Upper lobe of left lung (tissue), 6 donors: Measurements from ENCODE around the gene ODAD3. TPM values are rescaled to one million over a fixed set of nuclear protein-coding genes. Genes with fewer than 3 reads are reported as not detected.

Experiments used
- ATAC-seq, 2 donors: fragments of 200-7000 bp; cut with Tn5 transposase; one replicate each; pipeline ENCODE4 v1.9.1; 2022; ENCODE audit warnings: mild to moderate bottlenecking in 2 of 2, moderate library complexity in 2 of 2; ENCODE audit not compliant: low FRiP score in 2 of 2
- DNase-seq, 2 donors: peaks; one replicate each; pipeline ENCODE4 v3.0.0-alpha.2; 2019 to 2020
- H3K27ac ChIP-seq, 4 donors: fragments of 200-600 bp; sonication (generic); one replicate each; pipeline ENCODE4 v1.5.1; 2016 to 2019
- H3K27me3 ChIP-seq, 4 donors: fragments of 200-600 bp; sonication (generic); one replicate each; pipeline ENCODE4 v1.5.1; 2017 to 2019
- H3K36me3 ChIP-seq, 4 donors: fragments of 200-600 bp; sonication (generic); one replicate each; pipeline ENCODE4 v1.5.1; 2016 to 2019
- H3K4me1 ChIP-seq, 4 donors: fragments of 200-600 bp; sonication (generic); one replicate each; pipeline ENCODE4 v1.5.1; 2018 to 2019
- H3K4me3 ChIP-seq, 4 donors: fragments of 200-600 bp; sonication (generic); one replicate each; pipeline ENCODE4 v1.5.1; 2017 to 2019; ENCODE audit warnings: mild to moderate bottlenecking in 2 of 4, moderate library complexity in 1 of 4
- H3K9me3 ChIP-seq, 4 donors: fragments of 200-600 bp; sonication (generic); one replicate each; pipeline ENCODE4 v1.5.1; 2018 to 2019
- CTCF ChIP-seq, 6 experiments: fragments of 450-650 bp in 4 of 6; fragments of 200-600 bp in 2 of 6; sonication (generic) in 2 of 6; IDR thresholded peaks; one replicate each; pipeline ENCODE4 v1.5.1; 2016 to 2019; ENCODE audit warnings: antibody characterized with exemption in 6 of 6
- EP300 ChIP-seq, 4 donors: sonication (generic); formaldehyde crosslinking; IDR thresholded peaks; one replicate each; pipeline ENCODE4 v1.5.1; 2017; ENCODE audit warnings: antibody characterized with exemption in 4 of 4, control low read depth in 2 of 4
- POLR2A ChIP-seq, 4 donors: fragments of 450-650 bp; IDR thresholded peaks; one replicate each; pipeline ENCODE4 v1.5.1; 2016 to 2017; ENCODE audit warnings: antibody characterized with exemption in 4 of 4, mild to moderate bottlenecking in 2 of 4
- POLR2AphosphoS5 ChIP-seq, 2 donors: sonication (generic); formaldehyde crosslinking; IDR thresholded peaks; one replicate each; pipeline ENCODE4 v1.5.1; 2017; ENCODE audit warnings: antibody characterized with exemption in 2 of 2
- WGBS, 2 donors: methylation state at CpG; one replicate each; pipeline ENCODE4 v1.1.5; 2017 to 2018; 5-methylcytosine and 5-hydroxymethylcytosine counted together
- total RNA-seq, 6 donors: library from RNA; depleted of rRNA in 4 of 6; stranded (reverse); fragments of >200 nt in 4 of 6; gene quantifications; one replicate each; pipeline versions ENCODE4 v1.1.0 to v1.2.1, GENCODE V29; 2016 to 2021
- donor health status: DM: no; HTN: no; CAD: no; lungs with moderate emphysema.
- donor health status: DM: no; HTN: yes; CAD: no; lungs with severe emphysema.

ODAD3 gene
- total RNA-seq, 6 donors from 2014 or later = 0.34 to 11.1 (median 4.1) TPM

DNA sequence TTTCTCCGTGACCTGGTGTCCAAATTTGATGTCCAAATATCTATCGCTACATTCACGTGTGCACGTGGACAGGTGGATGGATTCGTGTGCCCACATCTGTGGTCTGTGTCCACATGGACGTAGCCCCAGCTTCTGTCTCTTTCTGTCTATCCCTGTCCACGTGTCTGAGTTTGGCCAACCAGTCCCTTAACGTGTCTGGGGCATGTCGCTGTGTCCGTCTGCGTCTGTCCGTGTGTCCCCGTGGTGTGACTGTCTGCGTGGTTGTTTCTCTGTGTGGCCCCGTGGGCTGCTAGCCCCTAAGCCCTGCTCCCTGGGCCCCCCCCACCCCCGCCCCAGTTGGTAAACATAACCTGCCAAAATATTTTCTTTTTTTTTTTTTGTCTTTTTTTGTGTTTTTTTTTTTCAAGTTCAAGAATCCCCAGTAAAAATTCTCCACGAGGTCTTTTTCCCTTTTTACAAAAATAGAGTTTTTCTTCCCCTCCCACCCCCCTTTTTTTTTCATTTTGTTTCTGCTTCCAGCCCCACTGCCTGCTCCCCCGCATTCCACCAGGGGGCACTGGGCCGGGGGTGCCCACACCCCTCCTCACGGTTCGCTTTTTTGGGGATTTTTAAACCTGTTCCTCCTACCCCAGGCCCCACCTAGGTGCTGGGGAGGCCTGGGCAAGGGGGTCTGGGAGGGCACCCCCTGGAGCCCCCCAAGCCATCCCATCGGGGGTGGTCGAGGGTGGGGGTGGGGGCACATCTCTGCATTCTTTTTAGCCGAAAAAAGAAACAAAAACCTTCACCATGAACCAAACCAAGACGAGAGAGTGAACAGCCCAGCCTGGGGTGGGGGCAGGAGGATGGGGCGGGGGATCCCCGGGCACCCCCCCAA, 18.8 kb upstream of the ODAD3 start:
- no peak overlapping the region for H3K27ac ChIP-seq
- DNase-seq (no peak), ATAC-seq (no peak)
- H3K9me3 ChIP-seq = no peaks in the 10 kb centered on the region
- peaks cover 8 to 23% (median 21%) of the 10 kb centered on the region in 4 donors for H3K36me3 ChIP-seq
- no peak overlapping the region for H3K4me3 ChIP-seq
- H3K27me3 ChIP-seq = no peaks in the 10 kb centered on the region
- WGBS, 2 donors = 55% methylated on average over 27 of the region's 27 CpGs
- TF ChIP-seq EP300 (IDR thresholded peaks at IDR 0.05) (no peak), CTCF (IDR thresholded peaks at IDR 0.05) (peak in 1 of 6 experiments; percentile 24), POLR2AphosphoS5 (IDR thresholded peaks at IDR 0.05) (no peak), POLR2A (IDR thresholded peaks at IDR 0.05) (no peak)
- H3K4me1 ChIP-seq = peaks cover 0 to 4% (median 0%) of the 10 kb centered on the region in 4 donors

DNA sequence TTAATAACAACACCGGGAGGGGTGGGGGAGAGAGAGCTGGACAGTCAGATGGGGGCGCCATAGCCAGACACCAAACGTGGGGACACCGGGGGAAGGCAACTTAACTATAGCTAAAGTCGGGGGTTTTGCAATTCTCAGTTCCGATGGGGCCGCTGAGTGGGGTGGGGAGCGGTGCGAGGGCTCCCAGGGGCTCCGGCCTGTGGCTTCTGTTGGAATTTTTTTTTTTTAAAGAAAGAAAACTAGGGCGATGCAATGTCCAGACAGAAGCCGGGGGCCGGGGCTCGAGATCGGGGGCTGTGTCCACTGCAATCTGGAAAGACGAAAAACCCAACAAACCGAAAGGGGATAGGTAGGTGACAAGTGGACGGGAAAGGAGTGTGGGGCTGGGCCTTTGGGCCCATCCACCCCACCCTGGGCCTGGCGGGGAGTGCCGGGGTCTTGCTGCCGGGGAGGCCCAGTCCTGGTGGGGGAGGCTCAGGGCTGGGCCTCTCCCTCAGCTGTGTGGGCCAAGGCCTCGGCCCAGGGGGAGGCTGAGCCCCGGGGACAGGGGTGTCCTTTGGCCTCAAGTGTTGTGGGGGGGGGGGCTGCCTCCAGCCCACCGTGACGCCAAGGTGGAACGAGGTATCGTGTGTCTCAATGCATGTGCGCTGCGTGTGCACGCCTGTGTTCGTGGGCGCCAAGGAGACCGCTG, 17.8 kb upstream of the ODAD3 start:
- 71 to 77% methylated on average over 21 to 26 of the region's 33 CpGs for WGBS, 2 donors
- DNase-seq = no peak

DNA sequence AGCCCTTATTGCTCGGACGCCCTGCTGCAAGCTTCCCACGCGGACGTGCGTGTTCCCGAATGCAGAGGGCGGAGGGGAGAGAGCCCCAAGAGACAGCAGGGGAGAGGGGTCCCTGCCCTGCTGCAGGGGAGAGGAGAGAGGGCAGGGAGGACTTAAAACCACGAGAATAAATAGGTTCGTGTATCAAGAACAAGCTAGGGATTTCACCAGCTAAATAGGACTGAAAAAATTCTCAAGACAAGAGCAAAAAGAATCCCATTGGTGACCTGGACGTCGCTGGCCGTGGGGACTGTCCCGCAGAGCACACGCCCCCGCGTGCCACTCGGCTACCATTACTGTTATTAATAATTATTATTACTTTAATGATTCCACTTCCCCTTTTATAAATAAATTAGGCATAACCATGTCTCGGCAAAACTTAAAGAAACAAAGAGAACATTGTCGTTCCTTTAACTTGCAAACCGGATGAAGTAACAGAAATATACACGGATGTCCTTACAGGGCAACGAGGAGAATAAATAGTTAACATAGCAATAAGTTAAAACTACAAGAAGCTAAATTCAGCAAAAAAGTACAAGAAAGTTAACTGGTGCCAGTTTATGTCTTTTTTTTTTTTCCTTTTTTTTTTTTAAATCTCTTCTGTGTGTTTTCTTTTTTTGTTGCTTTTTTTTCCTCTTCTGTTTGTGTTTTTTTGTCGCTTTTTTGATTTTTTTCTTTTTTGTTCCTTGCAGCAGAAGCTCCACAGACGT, 17.1 kb upstream of the ODAD3 start:
- Histone ChIP-seq H3K27me3 (no peaks in the 10 kb centered on the region), H3K36me3 (peaks cover 14 to 40% (median 38%) of the 10 kb centered on the region in 4 donors), H3K4me3 (no peak overlapping the region), H3K4me1 (peaks cover 0 to 4% (median 0%) of the 10 kb centered on the region in 4 donors), H3K9me3 (no peaks in the 10 kb centered on the region), H3K27ac (no peak overlapping the region)
- ATAC-seq (no peak), DNase-seq (no peak)
- 50 to 54% methylated on average over 25 of the region's 25 CpGs for WGBS, 2 donors
- TF ChIP-seq EP300 (IDR thresholded peaks at IDR 0.05) (no peak), CTCF (IDR thresholded peaks at IDR 0.05) (no peak), POLR2AphosphoS5 (IDR thresholded peaks at IDR 0.05) (no peak), POLR2A (IDR thresholded peaks at IDR 0.05) (no peak)

More for the DNA sequence above, 17.8 kb upstream of the ODAD3 start:
- peaks cover 0 to 4% (median 0%) of the 10 kb centered on the region in 4 donors for H3K4me1 ChIP-seq
- H3K27ac ChIP-seq = no peak overlapping the region
- no peaks in the 10 kb centered on the region for H3K27me3 ChIP-seq
- peaks cover 11 to 33% (median 30%) of the 10 kb centered on the region in 4 donors for H3K36me3 ChIP-seq
- TF ChIP-seq CTCF (IDR thresholded peaks at IDR 0.05) = no peak
- no peaks in the 10 kb centered on the region for H3K9me3 ChIP-seq
- ATAC-seq = no peak
- H3K4me3 ChIP-seq = no peak overlapping the region

DNA sequence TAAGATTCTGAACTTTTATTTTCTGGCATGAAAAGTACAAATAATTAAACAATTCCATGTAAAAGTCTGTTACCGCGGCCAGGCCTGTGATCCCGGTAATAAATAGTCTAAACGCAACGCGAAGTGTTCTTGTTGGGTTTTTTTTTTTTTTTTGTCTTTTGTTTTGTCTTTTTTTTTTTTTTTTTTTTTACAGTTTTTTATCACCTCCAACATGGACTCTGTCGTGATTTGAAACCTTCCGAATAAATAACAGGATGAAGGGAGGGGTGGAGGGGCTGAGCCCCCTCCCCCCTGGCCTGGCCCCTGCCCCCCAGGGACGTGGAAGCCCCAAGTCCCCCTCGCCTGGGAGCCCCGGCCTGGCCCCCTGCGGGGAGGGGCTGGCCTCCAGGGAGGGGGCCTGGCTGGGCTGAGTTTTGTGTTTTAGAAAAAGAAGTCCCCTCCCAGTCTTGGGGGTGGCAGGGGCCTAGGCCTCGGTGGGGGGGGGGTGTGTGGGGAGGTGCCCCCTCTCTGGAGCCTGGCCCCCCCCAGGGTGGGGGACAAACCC, 16.5 kb upstream of the ODAD3 start:
- H3K4me1 ChIP-seq = peaks cover 0 to 4% (median 0%) of the 10 kb centered on the region in 4 donors
- TF ChIP-seq EP300 (IDR thresholded peaks at IDR 0.05) (no peak), CTCF (IDR thresholded peaks at IDR 0.05) (no peak), POLR2AphosphoS5 (IDR thresholded peaks at IDR 0.05) (no peak), POLR2A (IDR thresholded peaks at IDR 0.05) (no peak)
- 53 to 75% methylated on average over 10 to 12 of the region's 13 CpGs for WGBS, 2 donors
- no peaks in the 10 kb centered on the region for H3K9me3 ChIP-seq
- H3K27me3 ChIP-seq = no peaks in the 10 kb centered on the region
- H3K27ac ChIP-seq = no peak overlapping the region
- ATAC-seq (no peak), DNase-seq (no peak)
- peaks cover 14 to 45% (median 43%) of the 10 kb centered on the region in 4 donors for H3K36me3 ChIP-seq
- no peak overlapping the region for H3K4me3 ChIP-seq
